GM12874 (cell line): ENCODE results near the gene GSTA2.

Source experiments
- TF ChIP-seq, protein P1 (sequence below): IDR thresholded peaks from 2 replicates; pipeline ENCODE4 v1.5.1; 2011; ENCODE audit warnings: low read depth, mild to moderate bottlenecking, control low read depth, low read length, moderate library complexity; ENCODE audit not compliant: insufficient read depth

Gene GSTA2

DNA sequence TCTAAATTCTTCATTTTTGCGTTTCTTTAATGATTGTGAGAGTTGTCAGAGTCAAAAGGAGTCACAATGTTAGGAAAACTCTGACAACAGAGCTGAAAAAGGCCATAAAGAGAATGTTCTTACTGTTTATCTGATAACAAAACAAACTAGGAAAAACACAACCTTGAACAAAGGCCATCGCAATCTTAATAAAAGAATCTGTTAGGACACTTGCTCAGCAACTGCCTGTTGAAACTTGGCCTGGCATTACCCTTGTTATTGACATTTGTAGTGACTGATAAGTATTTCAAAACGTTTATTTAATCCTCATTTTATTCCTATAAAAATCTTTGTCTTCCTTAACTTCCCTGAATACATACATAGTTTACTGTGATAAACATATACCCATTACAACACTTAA lies 24.6 kb upstream of the GSTA2 start:
- TF ChIP-seq, protein P1, sequence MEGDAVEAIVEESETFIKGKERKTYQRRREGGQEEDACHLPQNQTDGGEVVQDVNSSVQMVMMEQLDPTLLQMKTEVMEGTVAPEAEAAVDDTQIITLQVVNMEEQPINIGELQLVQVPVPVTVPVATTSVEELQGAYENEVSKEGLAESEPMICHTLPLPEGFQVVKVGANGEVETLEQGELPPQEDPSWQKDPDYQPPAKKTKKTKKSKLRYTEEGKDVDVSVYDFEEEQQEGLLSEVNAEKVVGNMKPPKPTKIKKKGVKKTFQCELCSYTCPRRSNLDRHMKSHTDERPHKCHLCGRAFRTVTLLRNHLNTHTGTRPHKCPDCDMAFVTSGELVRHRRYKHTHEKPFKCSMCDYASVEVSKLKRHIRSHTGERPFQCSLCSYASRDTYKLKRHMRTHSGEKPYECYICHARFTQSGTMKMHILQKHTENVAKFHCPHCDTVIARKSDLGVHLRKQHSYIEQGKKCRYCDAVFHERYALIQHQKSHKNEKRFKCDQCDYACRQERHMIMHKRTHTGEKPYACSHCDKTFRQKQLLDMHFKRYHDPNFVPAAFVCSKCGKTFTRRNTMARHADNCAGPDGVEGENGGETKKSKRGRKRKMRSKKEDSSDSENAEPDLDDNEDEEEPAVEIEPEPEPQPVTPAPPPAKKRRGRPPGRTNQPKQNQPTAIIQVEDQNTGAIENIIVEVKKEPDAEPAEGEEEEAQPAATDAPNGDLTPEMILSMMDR: no peak

DNA sequence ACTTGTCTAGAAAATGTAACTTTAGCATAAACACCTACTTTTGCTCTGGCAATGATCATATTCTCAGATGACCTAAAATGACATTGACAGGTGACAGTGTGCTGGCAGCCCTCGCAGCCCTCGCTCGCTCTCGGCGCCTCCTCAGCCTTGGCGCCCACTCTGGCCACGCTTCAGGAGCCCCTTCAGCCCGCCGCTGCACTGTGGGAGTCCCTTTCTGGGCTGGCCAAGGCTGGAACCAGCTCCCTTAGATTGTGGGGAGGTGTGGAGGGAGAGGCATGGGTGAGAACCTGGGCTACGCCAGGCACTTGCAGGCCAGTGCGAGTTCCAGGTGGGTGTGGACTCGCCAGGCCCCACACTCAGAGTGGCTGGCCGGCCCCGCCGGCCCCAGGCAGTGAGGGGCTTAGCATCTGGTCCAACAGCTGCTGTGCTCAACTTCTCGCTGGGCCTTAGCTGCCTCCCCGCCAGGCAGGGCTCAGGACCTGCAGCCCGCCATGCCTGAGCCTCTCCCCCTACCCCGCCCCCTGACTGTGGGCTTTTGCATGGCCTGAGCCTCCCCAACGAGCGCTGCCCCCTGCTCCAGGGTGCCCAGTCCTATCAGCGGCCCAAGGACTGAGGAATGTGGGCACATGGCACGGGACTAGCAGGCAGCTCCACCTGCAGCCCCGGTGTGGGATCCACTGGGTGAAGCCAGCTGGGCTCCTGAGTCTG lies 23.1 kb upstream of the GSTA2 start:
- TF ChIP-seq, protein P1: no peak

DNA sequence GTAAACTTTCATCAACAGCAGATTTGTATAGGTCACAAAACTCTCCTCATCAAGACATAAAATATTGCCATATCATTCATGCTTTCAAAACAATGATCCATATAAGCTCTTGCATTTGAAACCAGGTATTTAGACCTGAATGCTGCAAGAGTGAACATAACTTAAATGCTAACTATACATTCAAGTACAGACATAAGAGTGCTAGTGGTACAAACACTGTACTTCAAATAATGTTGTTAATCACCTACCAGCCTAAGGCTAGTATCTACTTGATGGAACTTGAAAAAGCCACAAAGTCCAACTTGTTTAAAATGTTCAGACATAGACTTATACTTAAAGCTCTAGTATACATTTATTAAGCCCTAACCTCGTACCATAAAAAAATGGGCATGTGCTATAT lies 16.0 kb upstream of the GSTA2 start:
- TF ChIP-seq, protein P1: no peak

DNA sequence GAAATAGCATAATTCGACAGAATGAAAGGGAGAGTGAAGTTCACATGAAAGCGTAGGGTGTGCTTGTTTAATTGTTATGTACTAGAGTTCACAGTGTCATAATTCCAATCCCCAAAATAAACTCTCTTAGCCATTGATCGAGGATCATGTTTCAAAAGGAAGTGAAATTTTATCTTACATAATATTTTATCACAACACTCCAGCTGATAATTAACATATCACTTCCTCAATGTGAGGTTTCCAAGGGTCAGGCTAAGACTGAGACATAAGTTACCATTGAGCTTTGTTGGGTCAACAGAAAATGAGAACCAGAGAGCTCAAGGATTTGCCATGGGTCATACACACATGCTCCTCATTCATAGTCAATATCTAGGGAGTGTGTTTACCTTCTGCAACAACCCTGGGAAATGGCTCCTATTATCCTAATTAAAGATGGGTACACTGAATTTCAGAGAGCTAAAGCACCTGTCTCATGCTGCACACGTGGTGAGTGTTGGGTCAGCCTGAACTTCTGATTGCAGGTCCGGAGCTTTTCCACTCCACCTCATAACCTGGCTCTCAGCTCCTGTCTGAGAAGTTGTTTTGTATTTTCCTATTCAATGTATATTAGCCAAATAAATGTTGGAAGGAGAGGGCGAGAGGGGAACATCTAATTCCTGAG lies 3.0 kb downstream of the GSTA2 start:
- TF ChIP-seq, protein P1: no peak

DNA sequence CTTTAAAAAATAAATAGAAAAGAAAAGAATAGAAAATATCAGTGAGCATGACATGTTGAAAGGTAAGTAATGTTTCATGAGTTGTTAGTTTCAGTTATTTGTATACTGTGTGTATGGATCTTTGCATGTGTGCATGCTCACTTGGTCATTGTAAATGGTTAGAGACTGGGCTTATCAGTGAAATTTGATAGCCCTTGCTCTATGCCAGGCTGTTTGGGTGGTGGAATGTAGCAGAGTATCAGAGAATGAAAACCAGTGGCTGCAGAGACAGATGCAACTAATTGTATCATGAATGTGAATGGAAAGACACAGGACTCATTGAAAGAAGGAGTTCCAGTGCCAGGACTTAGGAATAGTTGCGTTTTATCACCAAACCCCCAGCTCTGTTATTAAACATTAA lies 4.2 kb downstream of the GSTA2 start:
- TF ChIP-seq, protein P1: no peak

DNA sequence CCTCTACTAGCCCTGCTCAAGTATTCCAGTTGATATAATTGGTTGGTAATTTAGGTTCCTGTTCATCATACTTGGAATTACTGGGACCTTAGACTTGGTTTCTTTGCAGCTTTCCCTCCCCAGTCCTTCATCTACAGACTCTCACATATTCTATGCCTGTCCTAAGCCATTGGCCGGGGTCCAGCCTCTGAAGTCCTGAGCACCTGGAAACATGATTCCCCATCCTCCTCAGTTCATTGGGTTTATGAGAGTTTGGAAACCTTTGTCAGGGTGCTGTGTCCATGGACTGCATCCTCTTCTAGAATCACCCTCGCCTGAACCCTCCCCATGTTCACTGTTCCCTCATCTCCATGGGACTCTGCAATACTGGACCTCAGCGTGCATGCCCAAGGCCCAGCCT lies 8.8 kb downstream of the GSTA2 start:
- TF ChIP-seq, protein P1: no peak

DNA sequence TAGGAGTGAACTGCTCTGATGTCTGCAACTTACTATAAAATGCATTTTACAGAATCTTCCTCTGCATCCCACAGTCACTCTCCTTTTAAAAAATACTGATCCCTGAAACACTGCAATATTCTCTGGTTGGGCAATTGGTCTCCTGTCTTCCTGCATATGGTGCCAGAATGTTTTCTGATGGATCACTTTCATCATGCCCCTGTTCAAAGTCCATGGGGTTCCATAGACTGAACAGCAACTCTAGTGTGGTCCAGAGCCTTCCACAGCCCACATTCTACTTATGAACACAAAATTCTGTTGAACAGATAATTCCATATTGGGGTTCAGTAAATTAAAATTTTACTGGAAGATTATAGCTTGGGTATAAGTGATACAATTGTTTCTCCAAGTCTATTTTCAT lies 11.0 kb downstream of the GSTA2 start:
- TF ChIP-seq, protein P1: no peak
